ENCODE results near the gene INSR. TPM values are rescaled to one million over a fixed set of nuclear protein-coding genes. Genes with fewer than 3 reads are reported as not detected.

The INSR gene
- total RNA-seq, 1 experiment from 2014 or later, result 2.5 TPM

DNA sequence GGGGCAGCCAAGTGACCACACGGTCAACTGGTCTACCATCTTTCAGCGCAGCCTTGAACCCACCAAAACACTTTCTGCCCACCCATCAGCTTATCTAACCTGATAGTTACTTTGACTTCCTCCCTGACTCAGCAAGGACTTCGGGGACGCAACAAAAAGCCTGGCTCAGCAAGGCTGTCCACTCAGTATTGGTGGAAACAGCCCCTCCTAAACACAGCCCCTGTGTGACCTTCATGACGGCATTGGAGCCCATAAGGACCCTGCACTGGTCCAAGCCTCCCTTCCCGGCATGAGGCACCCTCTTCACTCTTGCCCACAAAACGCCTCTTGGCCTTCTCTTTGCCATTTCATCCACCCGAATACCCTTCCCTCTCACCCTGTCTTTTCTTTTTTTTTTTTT, 39.1 kb downstream of the INSR start:
- H3K27ac ChIP-seq (ENCODE audit: low read length), result no peak overlapping the region
- no peaks in the 10 kb centered on the region for H3K36me3 ChIP-seq (ENCODE audit: control insufficient read depth, insufficient read depth, low read length)
- DNase-seq (ENCODE audit: low read depth, low spot score) (no peak), ATAC-seq (no peak)
- intact Hi-C loops (cut with micrococcal nuclease; ENCODE audit: unreplicated experiment) (no loop called here), in situ Hi-C loops (cut with HindIII; ENCODE audit: low pct_unique_long_range_greater_than_20kb, low sequenced_read_pairs) (no loop called here)
- ChIA-PET POLR2A (no interaction called here), CTCF (no interaction called here)
- TF ChIP-seq SIN3A (IDR thresholded peaks at IDR 0.05; ENCODE audit: borderline replicate concordance, insufficient read depth, low read depth, low read length) (no peak), TCF7L2 (IDR thresholded peaks at IDR 0.05; ENCODE audit: low read depth, low read length) (no peak), POLR2AphosphoS5 (IDR thresholded peaks at IDR 0.05; ENCODE audit: low read depth, low read length) (no peak), REST (IDR thresholded peaks at IDR 0.05; ENCODE audit: insufficient read depth in 1 of 2, low read depth in 2 of 2, low read length in 1 of 2) (no peak)
- TF ChIP-seq, protein P1, sequence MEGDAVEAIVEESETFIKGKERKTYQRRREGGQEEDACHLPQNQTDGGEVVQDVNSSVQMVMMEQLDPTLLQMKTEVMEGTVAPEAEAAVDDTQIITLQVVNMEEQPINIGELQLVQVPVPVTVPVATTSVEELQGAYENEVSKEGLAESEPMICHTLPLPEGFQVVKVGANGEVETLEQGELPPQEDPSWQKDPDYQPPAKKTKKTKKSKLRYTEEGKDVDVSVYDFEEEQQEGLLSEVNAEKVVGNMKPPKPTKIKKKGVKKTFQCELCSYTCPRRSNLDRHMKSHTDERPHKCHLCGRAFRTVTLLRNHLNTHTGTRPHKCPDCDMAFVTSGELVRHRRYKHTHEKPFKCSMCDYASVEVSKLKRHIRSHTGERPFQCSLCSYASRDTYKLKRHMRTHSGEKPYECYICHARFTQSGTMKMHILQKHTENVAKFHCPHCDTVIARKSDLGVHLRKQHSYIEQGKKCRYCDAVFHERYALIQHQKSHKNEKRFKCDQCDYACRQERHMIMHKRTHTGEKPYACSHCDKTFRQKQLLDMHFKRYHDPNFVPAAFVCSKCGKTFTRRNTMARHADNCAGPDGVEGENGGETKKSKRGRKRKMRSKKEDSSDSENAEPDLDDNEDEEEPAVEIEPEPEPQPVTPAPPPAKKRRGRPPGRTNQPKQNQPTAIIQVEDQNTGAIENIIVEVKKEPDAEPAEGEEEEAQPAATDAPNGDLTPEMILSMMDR (IDR thresholded peaks at IDR 0.05), result no peak
- no peaks in the 10 kb centered on the region for H3K27me3 ChIP-seq (ENCODE audit: control insufficient read depth, insufficient read depth, low read length)
- H3K4me1 ChIP-seq (ENCODE audit: control insufficient read depth, insufficient read depth, low read length), result no peaks in the 10 kb centered on the region
- no TSS peak for BruUV-seq (replicated peaks)
- H3K4me3 ChIP-seq (ENCODE audit: low read depth in 2 of 2, low read length in 2 of 2), result no peak overlapping the region
- H3K9me3 ChIP-seq (ENCODE audit: control insufficient read depth, insufficient read depth, low read depth, low read length), result no peaks in the 10 kb centered on the region

DNA sequence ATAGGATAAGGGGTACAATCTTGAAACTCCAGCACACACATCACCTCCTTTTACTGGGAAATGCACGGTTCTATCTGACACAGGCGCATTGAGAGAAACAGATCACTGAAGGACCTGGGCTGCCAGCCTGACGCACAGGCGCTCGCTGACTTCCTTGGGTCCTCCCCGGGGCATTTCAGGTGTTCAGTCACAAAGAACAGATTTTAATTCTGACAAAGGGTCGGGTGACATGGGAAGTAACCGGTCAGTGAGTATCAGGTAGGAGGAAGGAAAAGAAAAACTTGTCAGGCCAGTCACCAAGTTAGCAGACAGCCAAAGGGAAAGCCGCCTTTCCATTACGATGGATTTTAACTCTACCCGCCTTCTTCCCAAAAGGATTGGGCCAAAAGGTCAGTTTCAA, 39.6 kb downstream of the INSR start:
- ATAC-seq, result no peak
- no peak for DNase-seq (ENCODE audit: low read depth, low spot score)
- POLR2A ChIA-PET, result no interaction called here
- intact Hi-C loops (cut with micrococcal nuclease; ENCODE audit: unreplicated experiment), result no loop called here
- H3K36me3 ChIP-seq (ENCODE audit: control insufficient read depth, insufficient read depth, low read length), result no peaks in the 10 kb centered on the region
- no peaks in the 10 kb centered on the region for H3K27me3 ChIP-seq (ENCODE audit: control insufficient read depth, insufficient read depth, low read length)
- TF ChIP-seq POLR2AphosphoS5 (IDR thresholded peaks at IDR 0.05; ENCODE audit: low read depth, low read length) (no peak), SIN3A (IDR thresholded peaks at IDR 0.05; ENCODE audit: borderline replicate concordance, insufficient read depth, low read depth, low read length) (no peak), REST (IDR thresholded peaks at IDR 0.05; ENCODE audit: insufficient read depth in 1 of 2, low read depth in 2 of 2, low read length in 1 of 2) (no peak), TCF7L2 (IDR thresholded peaks at IDR 0.05; ENCODE audit: low read depth, low read length) (no peak)
- TF ChIP-seq, protein P1 (IDR thresholded peaks at IDR 0.05), result no peak
- H3K4me3 ChIP-seq (ENCODE audit: low read depth in 2 of 2, low read length in 2 of 2), result no peak overlapping the region
- H3K9me3 ChIP-seq (ENCODE audit: control insufficient read depth, insufficient read depth, low read depth, low read length), result no peaks in the 10 kb centered on the region
- in situ Hi-C loops (cut with HindIII; ENCODE audit: low pct_unique_long_range_greater_than_20kb, low sequenced_read_pairs), result no loop called here
- H3K4me1 ChIP-seq (ENCODE audit: control insufficient read depth, insufficient read depth, low read length), result no peaks in the 10 kb centered on the region
- CTCF ChIA-PET, result no interaction called here
- no TSS peak for BruUV-seq (replicated peaks)
- H3K27ac ChIP-seq (ENCODE audit: low read length), result no peak overlapping the region

Data from Panc1 (cell line).